WTC11 (cell line): ENCODE data around the gene LAMA4.

Source experiments
- CTCF ChIP-seq: fragments of 200-600 bp; IDR thresholded peaks from 2 replicates; pipeline ENCODE4 v1.8.0; 2022; ENCODE audit warnings: antibody characterized with exemption
- E2F4 ChIP-seq: sonication (generic); formaldehyde crosslinking; IDR thresholded peaks from 2 replicates; pipeline ENCODE4 v1.8.1; 2022; ENCODE audit warnings: low read depth, mild to moderate bottlenecking, moderate library complexity, missing genetic modification reagents, borderline replicate concordance
- E2F5 ChIP-seq: sonication (generic); formaldehyde crosslinking; IDR thresholded peaks from 2 replicates; pipeline ENCODE4 v1.8.1; 2022; ENCODE audit warnings: mild to moderate bottlenecking, moderate library complexity, missing genetic modification reagents
- FOXJ3 ChIP-seq: sonication (generic); formaldehyde crosslinking; IDR thresholded peaks from 2 replicates; pipeline ENCODE4 v1.9.0; 2021; ENCODE audit warnings: missing genetic modification reagents, mild to moderate bottlenecking, borderline replicate concordance
- HMGXB4 ChIP-seq: sonication (generic); formaldehyde crosslinking; IDR thresholded peaks from 2 replicates; pipeline ENCODE4 v1.8.1; 2023; ENCODE audit warnings: mild to moderate bottlenecking, moderate library complexity, missing genetic modification reagents
- JUN ChIP-seq: sonication (generic); formaldehyde crosslinking; IDR thresholded peaks from 2 replicates; pipeline ENCODE4 v1.8.0; 2023; ENCODE audit warnings: mild to moderate bottlenecking, missing genetic modification reagents
- KAT7 ChIP-seq: sonication (generic); formaldehyde crosslinking; IDR thresholded peaks from 2 replicates; pipeline ENCODE4 v1.8.1; 2023; ENCODE audit warnings: missing genetic modification reagents, mild to moderate bottlenecking, borderline replicate concordance
- MAX ChIP-seq: sonication (generic); formaldehyde crosslinking; IDR thresholded peaks from 2 replicates; pipeline ENCODE4 v1.8.0; 2022; ENCODE audit warnings: mild to moderate bottlenecking, missing genetic modification reagents
- MXD4 ChIP-seq: fragments of 250-450 bp; sonication (Bioruptor Pico); IDR thresholded peaks from 2 replicates; pipeline ENCODE4 v1.8.0; 2021; ENCODE audit warnings: mild to moderate bottlenecking, moderate library complexity, borderline replicate concordance
- NFATC4 ChIP-seq: fragments of 250-450 bp; sonication (Bioruptor Pico); IDR thresholded peaks from 2 replicates; pipeline ENCODE4 v1.9.0; 2021; ENCODE audit warnings: mild to moderate bottlenecking
- PRRX2 ChIP-seq: fragments of 250-450 bp; sonication (Bioruptor Pico); IDR thresholded peaks from 2 replicates; pipeline ENCODE4 v1.8.0; 2021; ENCODE audit warnings: mild to moderate bottlenecking
- SMAD3 ChIP-seq: sonication (generic); formaldehyde crosslinking; IDR thresholded peaks from 2 replicates; pipeline ENCODE4 v1.8.0; 2022; ENCODE audit warnings: missing genetic modification reagents, mild to moderate bottlenecking, borderline replicate concordance
- ZNF138 ChIP-seq: sonication (generic); formaldehyde crosslinking; conservative IDR thresholded peaks from 2 replicates; pipeline ENCODE4 v1.8.1; 2022; ENCODE audit warnings: mild to moderate bottlenecking, moderate library complexity, missing genetic modification reagents

GRCh38 chr6:112233847-112234246, 20.5 kb downstream of the LAMA4 start:
- TF ChIP-seq MXD4 (CRISPR knock-in tag) (no peak), CTCF (no peak), KAT7 (CRISPR knock-in tag) (no peak), HMGXB4 (no peak), ZNF138 (CRISPR knock-in tag) (no peak), PRRX2 (CRISPR knock-in tag) (no peak), JUN (no peak), NFATC4 (CRISPR knock-in tag) (no peak), E2F5 (CRISPR knock-in tag) (no peak), SMAD3 (no peak), MAX (CRISPR knock-in tag) (no peak), FOXJ3 (CRISPR knock-in tag) (no peak), E2F4 (CRISPR knock-in tag) (no peak)
